ENCODE data around the gene ZNF263.

ZNF263 gene

DNA sequence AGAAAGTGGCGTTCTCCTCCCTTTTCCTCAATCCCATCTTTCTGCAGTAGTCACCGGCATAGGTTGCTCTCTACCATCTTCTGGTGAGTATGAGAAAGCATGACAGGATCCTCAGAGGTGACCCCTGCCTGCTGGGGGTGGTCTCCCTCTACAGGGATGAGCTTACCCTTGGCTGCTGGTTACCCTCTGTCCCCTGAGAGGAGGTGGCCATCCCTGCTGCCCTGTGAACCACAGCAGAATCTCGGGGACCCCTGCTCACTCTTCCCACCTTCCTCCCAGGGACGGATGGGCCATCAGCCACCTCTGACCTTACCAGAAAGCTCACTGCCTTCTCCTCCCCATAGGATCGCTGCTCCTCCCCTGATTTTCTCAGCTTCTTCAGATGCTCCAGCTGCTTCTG lies 34.7 kb upstream of the ZNF263 start:
- Histone ChIP-seq H3K4me1 (ENCODE audit: control insufficient read depth, insufficient read depth, low read length) (no peaks in the 10 kb centered on the region), H3K4me3 (ENCODE audit: low read depth, low read length) (no peak overlapping the region), H3K27ac (ENCODE audit: extremely low read depth, low read depth, low read length) (no peak overlapping the region), H3K9me3 (ENCODE audit: control insufficient read depth, insufficient read depth, low read depth, low read length) (no peaks in the 10 kb centered on the region), H3K36me3 (ENCODE audit: control insufficient read depth in 2 of 2, insufficient read depth in 1 of 2, low read length in 2 of 2) (no peaks in the 10 kb centered on the region)
- TF ChIP-seq ZNF521 (tag by site-specific recombination; IDR thresholded peaks at IDR 0.05) (no peak), ZNF596 (tag by site-specific recombination; IDR thresholded peaks at IDR 0.05) (no peak), ZNF184 (tag by site-specific recombination; IDR thresholded peaks at IDR 0.05) (no peak), ZNF341 (tag by site-specific recombination; IDR thresholded peaks at IDR 0.05; ENCODE audit: low read depth) (no peak), ZNF561 (tag by site-specific recombination; IDR thresholded peaks at IDR 0.05; ENCODE audit: borderline replicate concordance) (no peak), ZNF132 (tag by site-specific recombination; IDR thresholded peaks at IDR 0.05; ENCODE audit: borderline replicate concordance) (no peak), ZNF585B (tag by site-specific recombination; IDR thresholded peaks at IDR 0.05) (no peak), ZNF747 (tag by site-specific recombination; IDR thresholded peaks at IDR 0.05) (no peak), ZFP69B (tag by site-specific recombination; IDR thresholded peaks at IDR 0.05) (no peak), GLI4 (tag by site-specific recombination; IDR thresholded peaks at IDR 0.05) (no peak), ZNF629 (tag by site-specific recombination; IDR thresholded peaks at IDR 0.05) (no peak), ZNF121 (tag by site-specific recombination; IDR thresholded peaks at IDR 0.05) (no peak), ZSCAN16 (tag by site-specific recombination; IDR thresholded peaks at IDR 0.05) (no peak), RBAK (tag by site-specific recombination; IDR thresholded peaks at IDR 0.05) (no peak), ZNF221 (tag by site-specific recombination; IDR thresholded peaks at IDR 0.05; ENCODE audit: borderline replicate concordance) (no peak)
- TF ChIP-seq, protein P1, sequence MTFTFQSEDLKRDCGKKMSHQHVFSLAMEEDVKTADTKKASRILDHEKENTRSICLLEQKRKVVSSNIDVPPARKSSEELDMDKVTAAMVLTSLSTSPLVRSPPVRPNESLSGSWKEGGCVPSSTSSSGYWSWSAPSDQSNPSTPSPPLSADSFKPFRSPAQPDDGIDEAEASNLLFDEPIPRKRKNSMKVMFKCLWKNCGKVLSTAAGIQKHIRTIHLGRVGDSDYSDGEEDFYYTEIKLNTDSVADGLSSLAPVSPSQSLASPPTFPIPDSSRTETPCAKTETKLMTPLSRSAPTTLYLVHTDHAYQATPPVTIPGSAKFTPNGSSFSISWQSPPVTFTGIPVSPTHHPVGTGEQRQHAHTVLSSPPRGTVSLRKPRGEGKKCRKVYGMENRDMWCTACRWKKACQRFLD (tag by site-specific recombination; IDR thresholded peaks at IDR 0.05) = no peak
- TF ChIP-seq, protein P2, sequence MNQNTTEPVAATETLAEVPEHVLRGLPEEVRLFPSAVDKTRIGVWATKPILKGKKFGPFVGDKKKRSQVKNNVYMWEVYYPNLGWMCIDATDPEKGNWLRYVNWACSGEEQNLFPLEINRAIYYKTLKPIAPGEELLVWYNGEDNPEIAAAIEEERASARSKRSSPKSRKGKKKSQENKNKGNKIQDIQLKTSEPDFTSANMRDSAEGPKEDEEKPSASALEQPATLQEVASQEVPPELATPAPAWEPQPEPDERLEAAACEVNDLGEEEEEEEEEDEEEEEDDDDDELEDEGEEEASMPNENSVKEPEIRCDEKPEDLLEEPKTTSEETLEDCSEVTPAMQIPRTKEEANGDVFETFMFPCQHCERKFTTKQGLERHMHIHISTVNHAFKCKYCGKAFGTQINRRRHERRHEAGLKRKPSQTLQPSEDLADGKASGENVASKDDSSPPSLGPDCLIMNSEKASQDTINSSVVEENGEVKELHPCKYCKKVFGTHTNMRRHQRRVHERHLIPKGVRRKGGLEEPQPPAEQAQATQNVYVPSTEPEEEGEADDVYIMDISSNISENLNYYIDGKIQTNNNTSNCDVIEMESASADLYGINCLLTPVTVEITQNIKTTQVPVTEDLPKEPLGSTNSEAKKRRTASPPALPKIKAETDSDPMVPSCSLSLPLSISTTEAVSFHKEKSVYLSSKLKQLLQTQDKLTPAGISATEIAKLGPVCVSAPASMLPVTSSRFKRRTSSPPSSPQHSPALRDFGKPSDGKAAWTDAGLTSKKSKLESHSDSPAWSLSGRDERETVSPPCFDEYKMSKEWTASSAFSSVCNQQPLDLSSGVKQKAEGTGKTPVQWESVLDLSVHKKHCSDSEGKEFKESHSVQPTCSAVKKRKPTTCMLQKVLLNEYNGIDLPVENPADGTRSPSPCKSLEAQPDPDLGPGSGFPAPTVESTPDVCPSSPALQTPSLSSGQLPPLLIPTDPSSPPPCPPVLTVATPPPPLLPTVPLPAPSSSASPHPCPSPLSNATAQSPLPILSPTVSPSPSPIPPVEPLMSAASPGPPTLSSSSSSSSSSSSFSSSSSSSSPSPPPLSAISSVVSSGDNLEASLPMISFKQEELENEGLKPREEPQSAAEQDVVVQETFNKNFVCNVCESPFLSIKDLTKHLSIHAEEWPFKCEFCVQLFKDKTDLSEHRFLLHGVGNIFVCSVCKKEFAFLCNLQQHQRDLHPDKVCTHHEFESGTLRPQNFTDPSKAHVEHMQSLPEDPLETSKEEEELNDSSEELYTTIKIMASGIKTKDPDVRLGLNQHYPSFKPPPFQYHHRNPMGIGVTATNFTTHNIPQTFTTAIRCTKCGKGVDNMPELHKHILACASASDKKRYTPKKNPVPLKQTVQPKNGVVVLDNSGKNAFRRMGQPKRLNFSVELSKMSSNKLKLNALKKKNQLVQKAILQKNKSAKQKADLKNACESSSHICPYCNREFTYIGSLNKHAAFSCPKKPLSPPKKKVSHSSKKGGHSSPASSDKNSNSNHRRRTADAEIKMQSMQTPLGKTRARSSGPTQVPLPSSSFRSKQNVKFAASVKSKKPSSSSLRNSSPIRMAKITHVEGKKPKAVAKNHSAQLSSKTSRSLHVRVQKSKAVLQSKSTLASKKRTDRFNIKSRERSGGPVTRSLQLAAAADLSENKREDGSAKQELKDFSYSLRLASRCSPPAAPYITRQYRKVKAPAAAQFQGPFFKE (tag by site-specific recombination; IDR thresholded peaks at IDR 0.05; ENCODE audit: borderline replicate concordance) = no peak
- TF ChIP-seq, protein P3, sequence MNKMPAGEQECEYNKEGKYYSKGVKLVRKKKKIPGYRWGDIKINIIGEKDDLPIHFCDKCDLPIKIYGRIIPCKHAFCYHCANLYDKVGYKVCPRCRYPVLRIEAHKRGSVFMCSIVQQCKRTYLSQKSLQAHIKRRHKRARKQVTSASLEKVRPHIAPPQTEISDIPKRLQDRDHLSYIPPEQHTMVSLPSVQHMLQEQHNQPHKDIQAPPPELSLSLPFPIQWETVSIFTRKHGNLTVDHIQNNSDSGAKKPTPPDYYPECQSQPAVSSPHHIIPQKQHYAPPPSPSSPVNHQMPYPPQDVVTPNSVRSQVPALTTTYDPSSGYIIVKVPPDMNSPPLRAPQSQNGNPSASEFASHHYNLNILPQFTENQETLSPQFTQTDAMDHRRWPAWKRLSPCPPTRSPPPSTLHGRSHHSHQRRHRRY (tag by site-specific recombination; IDR thresholded peaks at IDR 0.05) = no peak
- TF ChIP-seq, protein P4, sequence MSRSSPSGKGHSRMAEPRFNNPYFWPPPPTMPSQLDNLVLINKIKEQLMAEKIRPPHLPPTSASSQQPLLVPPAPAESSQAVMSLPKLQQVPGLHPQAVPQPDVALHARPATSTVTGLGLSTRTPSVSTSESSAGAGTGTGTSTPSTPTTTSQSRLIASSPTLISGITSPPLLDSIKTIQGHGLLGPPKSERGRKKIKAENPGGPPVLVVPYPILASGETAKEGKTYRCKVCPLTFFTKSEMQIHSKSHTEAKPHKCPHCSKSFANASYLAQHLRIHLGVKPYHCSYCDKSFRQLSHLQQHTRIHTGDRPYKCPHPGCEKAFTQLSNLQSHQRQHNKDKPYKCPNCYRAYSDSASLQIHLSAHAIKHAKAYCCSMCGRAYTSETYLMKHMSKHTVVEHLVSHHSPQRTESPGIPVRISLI (tag by site-specific recombination; IDR thresholded peaks at IDR 0.05) = no peak
- TF ChIP-seq, protein P5, sequence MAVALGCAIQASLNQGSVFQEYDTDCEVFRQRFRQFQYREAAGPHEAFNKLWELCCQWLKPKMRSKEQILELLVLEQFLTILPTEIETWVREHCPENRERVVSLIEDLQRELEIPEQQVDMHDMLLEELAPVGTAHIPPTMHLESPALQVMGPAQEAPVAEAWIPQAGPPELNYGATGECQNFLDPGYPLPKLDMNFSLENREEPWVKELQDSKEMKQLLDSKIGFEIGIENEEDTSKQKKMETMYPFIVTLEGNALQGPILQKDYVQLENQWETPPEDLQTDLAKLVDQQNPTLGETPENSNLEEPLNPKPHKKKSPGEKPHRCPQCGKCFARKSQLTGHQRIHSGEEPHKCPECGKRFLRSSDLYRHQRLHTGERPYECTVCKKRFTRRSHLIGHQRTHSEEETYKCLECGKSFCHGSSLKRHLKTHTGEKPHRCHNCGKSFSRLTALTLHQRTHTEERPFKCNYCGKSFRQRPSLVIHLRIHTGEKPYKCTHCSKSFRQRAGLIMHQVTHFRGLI (tag by site-specific recombination; IDR thresholded peaks at IDR 0.05) = no peak
- ChIA-PET POLR2A (interaction anchor here (1.8 kb wide), 1 partner anchor 14 kb away, joined by 4 read pairs; the partner anchor contains the start of gene ZNF200), CTCF (no interaction called here)

Data from HEK293 (cell line).